ENCODE measurements around the gene PALM3. TPM values are rescaled to one million over a fixed set of nuclear protein-coding genes. Genes with fewer than 3 reads are reported as not detected.

Gene PALM3
- total RNA-seq, 1 donor from 2014 or later: 0.70 TPM

Other genes starting within 250 kb of the PALM3 start
- not detected in 2 replicates for gene NANOS3, start 184.9 kb downstream of the PALM3 start, total RNA-seq
- gene BRME1, start 156.0 kb downstream of the PALM3 start, total RNA-seq: 0.25 and 0.35 TPM in 2 replicates
- 4.9 and 18.1 TPM in 2 replicates for gene CC2D1A, start 155.9 kb downstream of the PALM3 start, total RNA-seq
- 0.17 and 0.89 TPM in 2 replicates for gene PODNL1, start 123.7 kb downstream of the PALM3 start, total RNA-seq
- gene DCAF15, start 109.6 kb downstream of the PALM3 start, total RNA-seq: 10.9 and 15.0 TPM in 2 replicates
- 1.6 and 11.6 TPM in 2 replicates for gene RFX1, start 55.8 kb downstream of the PALM3 start, total RNA-seq
- gene RLN3, start 33.9 kb downstream of the PALM3 start, total RNA-seq: not detected in 2 replicates
- gene IL27RA, start 30.3 kb downstream of the PALM3 start, total RNA-seq: 4.7 and 14.1 TPM in 2 replicates
- 1.3 and 1.6 TPM in 2 replicates for gene MISP3, start 10.7 kb upstream of the PALM3 start, total RNA-seq
- not detected in 2 replicates for gene C19orf67, start 23.7 kb upstream of the PALM3 start, total RNA-seq
- 13.2 and 35.0 TPM in 2 replicates for gene SAMD1, start 28.7 kb upstream of the PALM3 start, total RNA-seq
- 19.1 and 62.4 TPM in 2 replicates for gene PRKACA, start 55.7 kb upstream of the PALM3 start, total RNA-seq
- 1.1 and 13.7 TPM in 2 replicates for gene ASF1B, start 74.5 kb upstream of the PALM3 start, total RNA-seq
- gene ADGRL1, start 144.1 kb upstream of the PALM3 start, total RNA-seq: 0.87 and 14.8 TPM in 2 replicates